Measurements from ENCODE around the gene INA.
A peak's percentile ranks its signal among the peaks of the same experiment; 100 is the strongest.

GRCh38 chr10:103276251-103276895 is 565 bp upstream of the INA start:
- no peak for TF ChIP-seq CTCF (IDR thresholded peaks at IDR 0.05; ENCODE audit: extremely low read depth in 1 of 2, insufficient read depth in 1 of 2, low read depth in 1 of 2, low read length in 2 of 2)
- peak; percentile 64 for TF ChIP-seq EZH2 (IDR thresholded peaks at IDR 0.05; ENCODE audit: borderline replicate concordance, low read depth, low read length, severe bottlenecking)
- no peak for TF ChIP-seq POLR2A (IDR thresholded peaks at IDR 0.05; ENCODE audit: low read depth, low read length)
- no peak for TF ChIP-seq POLR2AphosphoS5 (IDR thresholded peaks at IDR 0.05; ENCODE audit: insufficient read depth, low read depth, low read length)
- TF ChIP-seq FOS (IDR thresholded peaks at IDR 0.05; ENCODE audit: borderline replicate concordance, insufficient read depth, low read length): no peak
- no peak for TF ChIP-seq JUN (IDR thresholded peaks at IDR 0.05; ENCODE audit: borderline replicate concordance, insufficient read depth, insufficient read length, low read depth)
